ENCODE data around the gene SLFN5.
"Not testable (repeated sequence)": the region's sequence is repeated elsewhere in the genome, so short reads cannot be mapped to it uniquely, and the experiment has no call there.

Gene SLFN5

GRCh38 chr17:35242805-35243560 lies at the start of gene SLFN5:
SLFN5 (plus strand) TSS chr17:35243072; CDS start chr17:35258691, 15,619 bp downstream.
- peak; percentile 11 for DNase-seq

- not testable (repeated sequence) for DNase-seq
These were observed 48.9 kb upstream of the SLFN5 start, which contains the start of gene SLC35G3 for GRCh38 chr17:35194001-35194400. SLC35G3 (minus strand) TSS chr17:35194393; CDS start chr17:35194307, 86 bp downstream.

GRCh38 chr17:35195062-35195461 lies 47.8 kb upstream of the SLFN5 start:
- not testable (repeated sequence) for DNase-seq

GRCh38 chr17:35202582-35202981 lies 40.3 kb upstream of the SLFN5 start:
- DNase-seq: not testable (repeated sequence)

- DNase-seq: no peak
These were observed 32.1 kb upstream of the SLFN5 start for GRCh38 chr17:35210741-35211140.

- DNase-seq: no peak
These were observed 30.2 kb upstream of the SLFN5 start for GRCh38 chr17:35212668-35213067.

- DNase-seq: no peak
These were observed 29.4 kb upstream of the SLFN5 start for GRCh38 chr17:35213412-35213940.

- DNase-seq: no peak
These were observed 28.7 kb upstream of the SLFN5 start for GRCh38 chr17:35214192-35214591.

GRCh38 chr17:35214631-35215273 lies 28.1 kb upstream of the SLFN5 start:
- no peak for DNase-seq

GRCh38 chr17:35217107-35217506 lies 25.8 kb upstream of the SLFN5 start:
- no peak for DNase-seq

- no peak for DNase-seq
These were observed 24.0 kb upstream of the SLFN5 start for GRCh38 chr17:35218915-35219314.

GRCh38 chr17:35222452-35222851 lies 20.4 kb upstream of the SLFN5 start:
- no peak for DNase-seq

GRCh38 chr17:35224436-35224835 lies 18.4 kb upstream of the SLFN5 start:
- no peak for DNase-seq

GRCh38 chr17:35227546-35227945 lies 15.3 kb upstream of the SLFN5 start:
- no peak for DNase-seq

- DNase-seq: no peak
These were observed 13.2 kb upstream of the SLFN5 start for GRCh38 chr17:35229638-35230037.

- DNase-seq: not testable (repeated sequence)
These were observed 8.6 kb upstream of the SLFN5 start for GRCh38 chr17:35234315-35234714.

- DNase-seq: no peak
These were observed 7.6 kb upstream of the SLFN5 start for GRCh38 chr17:35235289-35235688.

- DNase-seq: no peak
These were observed 7.0 kb upstream of the SLFN5 start for GRCh38 chr17:35235917-35236316.

- no peak for DNase-seq
These were observed 6.1 kb upstream of the SLFN5 start for GRCh38 chr17:35236821-35237220.

GRCh38 chr17:35238821-35239220 lies 4.1 kb upstream of the SLFN5 start:
- DNase-seq: no peak

GRCh38 chr17:35239823-35240222 lies 3.0 kb upstream of the SLFN5 start:
- no peak for DNase-seq

- no peak for DNase-seq
These were observed 2.0 kb upstream of the SLFN5 start for GRCh38 chr17:35240861-35241260.

GRCh38 chr17:35241520-35241919 lies 1.4 kb upstream of the SLFN5 start:
- DNase-seq: no peak

- no peak for DNase-seq
These were observed 591 bp upstream of the SLFN5 start for GRCh38 chr17:35242158-35242804.
